OCI-LY7 (cell line): Measurements from ENCODE around the gene FAM149B1. TPM values are rescaled to one million over a fixed set of nuclear protein-coding genes. Genes with fewer than 3 reads are reported as not detected.

Experiments used
- BruUV-seq: library from RNA; stranded (reverse); fragments of 400-500 nt; replicated peaks from 2 replicates; lab custom pipeline; 2021; lab: Mats Ljungman, UMichigan
- CTCF ChIA-PET: fragments of 300-600 bp; sonication (Branson Sonifier 250); formaldehyde crosslinking; loops from one replicate; lab custom pipeline; 2022; ENCODE audit warnings: antibody characterized with exemption; ENCODE audit not compliant: unreplicated experiment; lab: Charles Lee
- POLR2A ChIA-PET: fragments of 300-600 bp; sonication (Branson Sonifier 250); formaldehyde crosslinking; loops from one replicate; lab custom pipeline; 2022; ENCODE audit warnings: antibody characterized with exemption; lab: Charles Lee
- DNase-seq: peaks from one replicate; pipeline ENCODE4 v3.0.0-alpha.2; 2015; ENCODE audit warnings: low spot score
- H2AFZ ChIP-seq: fragments of 200-600 bp; sonication (generic), shearing (Covaris generic); 2 replicates; pipeline ENCODE4 v1.6.1; 2014; ENCODE audit warnings: mild to moderate bottlenecking, antibody characterized with exemption, low read length, moderate library complexity
- H3K27ac ChIP-seq: fragments of 200-600 bp; sonication (generic); 2 replicates; pipeline ENCODE4 v1.5.1; 2014; ENCODE audit warnings: mixed run types, low read depth, mild to moderate bottlenecking, moderate library complexity, low read length, inconsistent platforms; ENCODE audit not compliant: poor library complexity, severe bottlenecking
- H3K36me3 ChIP-seq: fragments of 200-600 bp; sonication (generic); 2 replicates; pipeline ENCODE4 v1.6.1; 2014; ENCODE audit warnings: mild to moderate bottlenecking, antibody characterized with exemption, low read length, moderate library complexity, mixed read lengths; ENCODE audit not compliant: insufficient read depth
- H3K4me1 ChIP-seq: fragments of 200-600 bp; sonication (generic); 2 replicates; pipeline ENCODE4 v1.5.1; 2014; ENCODE audit warnings: mild to moderate bottlenecking, low read length; ENCODE audit not compliant: insufficient read depth, poor library complexity, severe bottlenecking
- H3K4me2 ChIP-seq: fragments of 200-600 bp; sonication (generic); 2 replicates; pipeline ENCODE4 v1.6.1; 2014; ENCODE audit warnings: mild to moderate bottlenecking, low read length
- H3K4me3 ChIP-seq: fragments of 200-600 bp; sonication (generic); 2 replicates; pipeline ENCODE4 v1.5.1; 2014; ENCODE audit warnings: mild to moderate bottlenecking, low read depth, low read length; ENCODE audit not compliant: poor library complexity, severe bottlenecking
- H3K79me2 ChIP-seq: fragments of 200-600 bp; sonication (generic); 2 replicates; pipeline ENCODE4 v1.6.1; 2016; ENCODE audit warnings: low read depth, mild to moderate bottlenecking, low read length, moderate library complexity, mixed read lengths; ENCODE audit not compliant: insufficient read depth
- H3K9me2 ChIP-seq: fragments of 200-600 bp; sonication (generic); 2 replicates; pipeline ENCODE4 v1.6.1; 2016; ENCODE audit warnings: mild to moderate bottlenecking, low read length, mixed read lengths; ENCODE audit not compliant: insufficient read depth
- H3K9me3 ChIP-seq: fragments of 200-600 bp; sonication (generic); 2 replicates; pipeline ENCODE4 v1.6.1; 2014; ENCODE audit warnings: mild to moderate bottlenecking, mixed run types, low read length, mixed read lengths
- H4K20me1 ChIP-seq: fragments of 200-600 bp; sonication (generic); 2 replicates; pipeline ENCODE4 v1.6.1; 2014; ENCODE audit warnings: mild to moderate bottlenecking, antibody characterized with exemption, low read length, moderate library complexity, mixed read lengths; ENCODE audit not compliant: insufficient read depth
- CTCF ChIP-seq: fragments of 200-600 bp; sonication (generic); conservative IDR thresholded peaks from 2 replicates; pipeline ENCODE4 v1.5.1; 2014; ENCODE audit warnings: mild to moderate bottlenecking, antibody characterized with exemption, low read length, moderate library complexity, mixed read lengths
- EZH2phosphoT487 ChIP-seq: fragments of 200-600 bp; sonication (generic); IDR thresholded peaks from 2 replicates; pipeline ENCODE4 v1.6.1; 2018; ENCODE audit warnings: low read depth, borderline replicate concordance, mild to moderate bottlenecking, mixed run types, antibody characterized with exemption, low read length, moderate library complexity, mixed read lengths
- intact Hi-C: fragments of 100-400 bp; cut with micrococcal nuclease; formaldehyde crosslinking; loops from one replicate; pipeline ENCODE4 v1.10.0; 2022; ENCODE audit not compliant: unreplicated experiment
- total RNA-seq, 2 experiments: library from RNA; depleted of rRNA in 1 of 2; stranded (reverse); fragments of >200 nt in 1 of 2; shearing (Covaris generic) in 1 of 2; gene quantifications; 2 replicates each; pipeline ENCODE4 v1.2.3, GENCODE V29; 2014 to 2022

FAM149B1 gene
- total RNA-seq, 2 experiments from 2014 or later = 14.7 to 18.5 TPM

GRCh38 chr10:73166972-73167371 lies 947 bp upstream of the FAM149B1 start:
- intact Hi-C loops = loop anchor here (5.0 kb wide), 1 partner anchor 80 kb away; the partner anchor contains the start of gene DNAJC9
- no peaks in the 10 kb centered on the region for H3K9me2 ChIP-seq
- no peak overlapping the region for H3K27ac ChIP-seq
- DNase-seq = no peak
- peaks cover 5% of the 10 kb centered on the region for H3K4me1 ChIP-seq
- no peaks in the 10 kb centered on the region for H4K20me1 ChIP-seq
- ChIA-PET CTCF (no interaction called here), POLR2A (interaction anchor here (0.6 kb wide), 1 partner anchor 316 kb away, joined by 3 read pairs; no protein-coding TSS in a partner anchor)
- peak overlapping the region; percentile 86 for H3K4me3 ChIP-seq
- TF ChIP-seq CTCF (no peak), EZH2phosphoT487 (no peak)
- peaks cover 32% of the 10 kb centered on the region for H3K36me3 ChIP-seq
- H3K4me2 ChIP-seq = peak overlapping the region; percentile 71
- H2AFZ ChIP-seq = no peak overlapping the region
- no TSS peak for BruUV-seq
- peaks cover 65% of the 10 kb centered on the region for H3K79me2 ChIP-seq
- H3K9me3 ChIP-seq = no peaks in the 10 kb centered on the region; the same call in 1 of the 2 replicates

- intact Hi-C loops = loop anchor here (5.0 kb wide), 1 partner anchor 80 kb away; the partner anchor contains the start of gene DNAJC9
- ChIA-PET CTCF (no interaction called here), POLR2A (interaction anchor here (0.6 kb wide), 1 partner anchor 315 kb away, joined by 3 read pairs; no protein-coding TSS in a partner anchor)
- Histone ChIP-seq H3K4me2 (peak overlapping the region; percentile 71), H3K4me1 (peaks cover 5% of the 10 kb centered on the region), H2AFZ (peak overlapping the region; percentile 58), H3K9me2 (no peaks in the 10 kb centered on the region), H3K36me3 (peaks cover 28% of the 10 kb centered on the region), H3K79me2 (peaks cover 61% of the 10 kb centered on the region), H3K4me3 (peak overlapping the region; percentile 86), H3K27ac (peak overlapping the region; percentile 51), H4K20me1 (no peaks in the 10 kb centered on the region), H3K9me3 (no peaks in the 10 kb centered on the region; the same call in 1 of the 2 replicates)
- TSS peak; percentile 76 for BruUV-seq
- TF ChIP-seq CTCF = no peak
- no peak for TF ChIP-seq EZH2phosphoT487
- no peak for DNase-seq
Observed at GRCh38 chr10:73167458-73167782, 499 bp upstream of the FAM149B1 start.

- H3K4me3 ChIP-seq = peak overlapping the region; percentile 86
- H4K20me1 ChIP-seq = no peaks in the 10 kb centered on the region
- ChIA-PET CTCF (no interaction called here), POLR2A (interaction anchor here (0.5 to 3.5 kb wide), 9 partner anchors 10 to 477 kb away, joined by 3 to 23 read pairs (median 4); partner anchors contain the start of genes CFAP70 and P4HA1)
- TF ChIP-seq CTCF = no peak
- no peak for TF ChIP-seq EZH2phosphoT487
- intact Hi-C loops = loop anchor here (5.0 kb wide), 1 partner anchor 79 kb away; the partner anchor contains the start of gene DNAJC9
- peaks cover 5% of the 10 kb centered on the region for H3K4me1 ChIP-seq
- H3K4me2 ChIP-seq = peak overlapping the region; percentile 71
- H3K9me3 ChIP-seq = no peaks in the 10 kb centered on the region; the same call in 1 of the 2 replicates
- no peaks in the 10 kb centered on the region for H3K9me2 ChIP-seq
- TSS peak; percentile 58 for BruUV-seq
- H3K27ac ChIP-seq = peak overlapping the region; percentile 51
- DNase-seq = no peak
- H2AFZ ChIP-seq = peak overlapping the region; percentile 58
- peaks cover 17% of the 10 kb centered on the region for H3K36me3 ChIP-seq
- peaks cover 51% of the 10 kb centered on the region for H3K79me2 ChIP-seq
Observed at GRCh38 chr10:73168465-73168803, 515 bp downstream of the FAM149B1 start.
